H1 (cell line): ENCODE data around the gene PIK3R5.

Source experiments
- ATF2 ChIP-seq: IDR thresholded peaks from 2 replicates; pipeline ENCODE4 v1.6.1; 2012; ENCODE audit warnings: low read length, inconsistent platforms
- ATF3 ChIP-seq: IDR thresholded peaks from 2 replicates; pipeline ENCODE4 v1.6.1; 2011; ENCODE audit warnings: low read depth, mild to moderate bottlenecking, low read length; ENCODE audit not compliant: insufficient read depth
- CEBPB ChIP-seq: IDR thresholded peaks from 2 replicates; pipeline ENCODE4 v1.6.1; 2012; ENCODE audit warnings: low read depth, low read length
- CTCF ChIP-seq, 3 experiments: IDR thresholded peaks; 1 replicate in 2 of 3; 2 replicates in 1 of 3; pipeline versions ENCODE4 v1.5.1 to v1.6.1; 2011; ENCODE audit warnings: low read length in 3 of 3, mild to moderate bottlenecking in 3 of 3, inconsistent platforms in 2 of 3, low read depth in 1 of 3, moderate library complexity in 1 of 3; ENCODE audit not compliant: insufficient read depth in 1 of 3; ENCODE audit errors: control extremely low read depth in 1 of 3
- EZH2 ChIP-seq: fragments of 200-600 bp; sonication (generic); IDR thresholded peaks from 2 replicates; pipeline ENCODE4 v1.7.1; 2012; ENCODE audit warnings: low read depth, mild to moderate bottlenecking, moderate library complexity, low read length, inconsistent platforms; ENCODE audit not compliant: severe bottlenecking
- GABPA ChIP-seq: IDR thresholded peaks from 2 replicates; pipeline ENCODE4 v1.6.1; 2011; ENCODE audit warnings: mild to moderate bottlenecking, low read length, moderate library complexity, borderline replicate concordance; ENCODE audit not compliant: insufficient read depth
- JUN ChIP-seq: IDR thresholded peaks from 2 replicates; pipeline ENCODE4 v1.6.1; 2011; ENCODE audit warnings: low read depth, mild to moderate bottlenecking, improper control_type of control experiment, low read length
- PHF8 ChIP-seq: fragments of 200-600 bp; sonication (generic); conservative IDR thresholded peaks from 2 replicates; pipeline ENCODE4 v1.7.1; 2012; ENCODE audit warnings: low read depth, mild to moderate bottlenecking, inconsistent platforms, low read length, moderate library complexity
- POLR2A ChIP-seq, 2 experiments: IDR thresholded peaks; 1 replicate in 1 of 2; 2 replicates in 1 of 2; pipeline ENCODE4 v1.6.1; 2011; ENCODE audit warnings: low read depth in 2 of 2, low read length in 2 of 2, mild to moderate bottlenecking in 2 of 2; ENCODE audit errors: control extremely low read depth in 1 of 2
- POLR2AphosphoS5 ChIP-seq: IDR thresholded peaks from 2 replicates; pipeline ENCODE4 v1.6.1; 2011; ENCODE audit warnings: low read depth, low read length
- RAD21 ChIP-seq, 2 experiments: IDR thresholded peaks in 1 of 2; conservative IDR thresholded peaks in 1 of 2; 2 replicates each; pipeline ENCODE4 v1.6.1; 2011; ENCODE audit warnings: low read depth in 2 of 2, low read length in 2 of 2, improper control_type of control experiment in 1 of 2, inconsistent platforms in 1 of 2, mild to moderate bottlenecking in 1 of 2, moderate library complexity in 1 of 2
- TAF1 ChIP-seq: IDR thresholded peaks from 2 replicates; pipeline ENCODE4 v1.6.1; 2011; ENCODE audit warnings: mild to moderate bottlenecking, low read depth, low read length
- ZNF274 ChIP-seq: IDR thresholded peaks from 2 replicates; pipeline ENCODE4 v1.7.0; 2012; ENCODE audit warnings: low read length, borderline replicate concordance; ENCODE audit errors: extremely low read depth

- TF ChIP-seq CEBPB (no peak), CTCF (IDR thresholded peaks at IDR 0.05; ENCODE audit: control extremely low read depth in 1 of 3, insufficient read depth in 1 of 3, low read depth in 1 of 3, low read length in 3 of 3) (no peak), POLR2AphosphoS5 (no peak), EZH2 (no peak), ATF2 (no peak), ZNF274 (no peak), TAF1 (no peak), ATF3 (no peak), PHF8 (no peak), POLR2A (IDR thresholded peaks at IDR 0.05; ENCODE audit: control extremely low read depth in 1 of 2, low read depth in 2 of 2, low read length in 2 of 2) (no peak), RAD21 (IDR thresholded peaks at IDR 0.05 in 1 of 2, conservative IDR thresholded peaks at IDR 0.05 in 1 of 2; ENCODE audit: low read depth in 2 of 2, low read length in 2 of 2) (no peak), JUN (no peak), GABPA (no peak)
Observed at GRCh38 chr17:8959312-8959918, 6.1 kb downstream of the PIK3R5 start.
